Panc1 (cell line): Measurements from ENCODE around the gene CLIC4.
"Not testable (repeated sequence)": the region's sequence is repeated elsewhere in the genome, so short reads cannot be mapped to it uniquely, and the experiment has no call there.

Source experiments
- POLR2AphosphoS5 ChIP-seq: IDR thresholded peaks from 2 replicates; pipeline ENCODE4 v1.6.1; 2012; ENCODE audit warnings: mild to moderate bottlenecking, low read depth, low read length, moderate library complexity
- SIN3A ChIP-seq: IDR thresholded peaks from 2 replicates; pipeline ENCODE4 v1.6.1; 2012; ENCODE audit warnings: low read depth, mild to moderate bottlenecking, low read length, moderate library complexity, borderline replicate concordance; ENCODE audit not compliant: insufficient read depth
- TCF7L2 ChIP-seq: IDR thresholded peaks from 2 replicates; pipeline ENCODE4 v1.6.1; 2011; ENCODE audit warnings: mild to moderate bottlenecking, low read depth, low read length, inconsistent platforms
- TF ChIP-seq, protein P1 (sequence below), 2 experiments: IDR thresholded peaks; 2 replicates each; pipeline ENCODE4 v1.6.1; 2011 to 2012; ENCODE audit warnings: low read depth in 2 of 2, control low read depth in 1 of 2, low read length in 1 of 2, mild to moderate bottlenecking in 1 of 2, moderate library complexity in 1 of 2; ENCODE audit not compliant: insufficient read depth in 1 of 2
- TF ChIP-seq, protein P2 (sequence below): fragments of 450-650 bp; IDR thresholded peaks from 2 replicates; pipeline ENCODE4 v1.5.1; 2017; ENCODE audit warnings: mild to moderate bottlenecking

DNA sequence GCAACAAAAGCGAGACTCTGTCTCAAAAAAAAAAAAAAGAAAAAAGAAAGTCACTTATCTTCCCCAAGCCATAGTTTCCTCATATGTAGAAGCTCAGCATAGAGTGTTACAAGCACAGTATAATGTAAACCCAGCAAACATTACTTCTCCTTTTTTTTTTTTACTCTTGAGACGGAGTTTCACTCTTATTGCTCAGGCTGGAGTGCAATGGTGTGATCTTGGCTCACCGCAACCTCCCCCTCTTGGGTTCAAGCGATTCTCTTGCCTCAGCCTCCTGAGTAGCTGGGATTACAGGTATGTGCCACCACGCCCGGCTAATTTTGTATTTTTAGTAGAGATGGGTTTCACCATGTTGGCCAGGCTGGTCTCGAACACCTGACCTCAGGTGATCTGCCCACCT lies 11.9 kb upstream of the CLIC4 start:
- TF ChIP-seq, protein P1, sequence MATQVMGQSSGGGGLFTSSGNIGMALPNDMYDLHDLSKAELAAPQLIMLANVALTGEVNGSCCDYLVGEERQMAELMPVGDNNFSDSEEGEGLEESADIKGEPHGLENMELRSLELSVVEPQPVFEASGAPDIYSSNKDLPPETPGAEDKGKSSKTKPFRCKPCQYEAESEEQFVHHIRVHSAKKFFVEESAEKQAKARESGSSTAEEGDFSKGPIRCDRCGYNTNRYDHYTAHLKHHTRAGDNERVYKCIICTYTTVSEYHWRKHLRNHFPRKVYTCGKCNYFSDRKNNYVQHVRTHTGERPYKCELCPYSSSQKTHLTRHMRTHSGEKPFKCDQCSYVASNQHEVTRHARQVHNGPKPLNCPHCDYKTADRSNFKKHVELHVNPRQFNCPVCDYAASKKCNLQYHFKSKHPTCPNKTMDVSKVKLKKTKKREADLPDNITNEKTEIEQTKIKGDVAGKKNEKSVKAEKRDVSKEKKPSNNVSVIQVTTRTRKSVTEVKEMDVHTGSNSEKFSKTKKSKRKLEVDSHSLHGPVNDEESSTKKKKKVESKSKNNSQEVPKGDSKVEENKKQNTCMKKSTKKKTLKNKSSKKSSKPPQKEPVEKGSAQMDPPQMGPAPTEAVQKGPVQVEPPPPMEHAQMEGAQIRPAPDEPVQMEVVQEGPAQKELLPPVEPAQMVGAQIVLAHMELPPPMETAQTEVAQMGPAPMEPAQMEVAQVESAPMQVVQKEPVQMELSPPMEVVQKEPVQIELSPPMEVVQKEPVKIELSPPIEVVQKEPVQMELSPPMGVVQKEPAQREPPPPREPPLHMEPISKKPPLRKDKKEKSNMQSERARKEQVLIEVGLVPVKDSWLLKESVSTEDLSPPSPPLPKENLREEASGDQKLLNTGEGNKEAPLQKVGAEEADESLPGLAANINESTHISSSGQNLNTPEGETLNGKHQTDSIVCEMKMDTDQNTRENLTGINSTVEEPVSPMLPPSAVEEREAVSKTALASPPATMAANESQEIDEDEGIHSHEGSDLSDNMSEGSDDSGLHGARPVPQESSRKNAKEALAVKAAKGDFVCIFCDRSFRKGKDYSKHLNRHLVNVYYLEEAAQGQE (IDR thresholded peaks at IDR 0.05; ENCODE audit: insufficient read depth in 1 of 2, low read depth in 2 of 2, low read length in 1 of 2), result not testable (repeated sequence)
- TF ChIP-seq POLR2AphosphoS5, SIN3A, TCF7L2: not testable (repeated sequence)
- TF ChIP-seq, protein P2, sequence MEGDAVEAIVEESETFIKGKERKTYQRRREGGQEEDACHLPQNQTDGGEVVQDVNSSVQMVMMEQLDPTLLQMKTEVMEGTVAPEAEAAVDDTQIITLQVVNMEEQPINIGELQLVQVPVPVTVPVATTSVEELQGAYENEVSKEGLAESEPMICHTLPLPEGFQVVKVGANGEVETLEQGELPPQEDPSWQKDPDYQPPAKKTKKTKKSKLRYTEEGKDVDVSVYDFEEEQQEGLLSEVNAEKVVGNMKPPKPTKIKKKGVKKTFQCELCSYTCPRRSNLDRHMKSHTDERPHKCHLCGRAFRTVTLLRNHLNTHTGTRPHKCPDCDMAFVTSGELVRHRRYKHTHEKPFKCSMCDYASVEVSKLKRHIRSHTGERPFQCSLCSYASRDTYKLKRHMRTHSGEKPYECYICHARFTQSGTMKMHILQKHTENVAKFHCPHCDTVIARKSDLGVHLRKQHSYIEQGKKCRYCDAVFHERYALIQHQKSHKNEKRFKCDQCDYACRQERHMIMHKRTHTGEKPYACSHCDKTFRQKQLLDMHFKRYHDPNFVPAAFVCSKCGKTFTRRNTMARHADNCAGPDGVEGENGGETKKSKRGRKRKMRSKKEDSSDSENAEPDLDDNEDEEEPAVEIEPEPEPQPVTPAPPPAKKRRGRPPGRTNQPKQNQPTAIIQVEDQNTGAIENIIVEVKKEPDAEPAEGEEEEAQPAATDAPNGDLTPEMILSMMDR, result not testable (repeated sequence)
